K562 (cell line): Measurements from ENCODE around the gene KCTD1. TPM values are rescaled to one million over a fixed set of nuclear protein-coding genes. Genes with fewer than 3 reads are reported as not detected.

Experiments used
- ATAC-seq: fragments of 200-7000 bp; cut with Tn5 transposase; 3 replicates; pipeline ENCODE4 v1.9.1; 2020; ENCODE audit warnings: moderate library complexity
- BruUV-seq: library from RNA; stranded (reverse); fragments of 400-500 nt; replicated peaks from 2 replicates; lab custom pipeline; 2021; lab: Mats Ljungman, UMichigan
- CTCF ChIA-PET: fragments of 300-600 bp; formaldehyde crosslinking; extraction: SDS; loops from one replicate; lab custom pipeline; 2021; ENCODE audit warnings: low intra/inter-chr PET ratio; lab: Yijun Ruan, JAX
- POLR2A ChIA-PET: fragments of 300-600, 350-650 bp; sonication (Branson Sonifier 250); formaldehyde crosslinking; extraction: SDS; loops from one replicate; lab custom pipeline; 2021; ENCODE audit warnings: antibody characterized with exemption, inconsistent platforms; lab: Yijun Ruan, JAX
- DNase-seq, 4 experiments: peaks; one replicate each; pipeline versions ENCODE4 v3.0.0 to v3.0.0-alpha.2; 2011 to 2018; ENCODE audit warnings: low spot score in 3 of 4, mixed read lengths in 3 of 4; ENCODE audit errors: extremely low read depth in 1 of 4
- FAIRE-seq: peaks from 2 replicates; lab custom pipeline; 2011; peaks lifted over from hg19 to GRCh38; lab: Jason Lieb, UNC
- H2AFZ ChIP-seq: 2 replicates; pipeline ENCODE4 v1.6.0; 2011; ENCODE audit warnings: low read depth, low read length, control low read depth, inconsistent platforms
- H3K27ac ChIP-seq: fragments of 200-600 bp; 3 replicates; pipeline ENCODE4 v1.8.0; 2011; ENCODE audit warnings: low read depth, mild to moderate bottlenecking, control low read depth, inconsistent platforms, low read length, moderate library complexity, mixed read lengths; ENCODE audit errors: extremely low read depth
- H3K27me3 ChIP-seq, 2 experiments: fragments of 300-600 bp in 1 of 2; 2 replicates in 1 of 2; 3 replicates in 1 of 2; pipeline versions ENCODE4 v1.6.0 to v1.8.0; 2011; ENCODE audit warnings: inconsistent platforms in 2 of 2, low read length in 2 of 2, mild to moderate bottlenecking in 1 of 2, mixed read lengths in 1 of 2, moderate library complexity in 1 of 2; ENCODE audit not compliant: control insufficient read depth in 2 of 2, insufficient read depth in 2 of 2
- H3K36me3 ChIP-seq: fragments of 300-600 bp; 3 replicates; pipeline ENCODE4 v1.8.0; 2011; ENCODE audit warnings: mild to moderate bottlenecking, low read length, inconsistent platforms; ENCODE audit not compliant: control insufficient read depth, insufficient read depth
- H3K4me1 ChIP-seq, 2 experiments: fragments of 200-600 bp in 1 of 2; replicated peaks in 1 of 2; 2 replicates in 1 of 2; 3 replicates in 1 of 2; pipeline versions ENCODE4 v1.5.1 to v1.8.0; 2011; ENCODE audit warnings: inconsistent platforms in 2 of 2, low read length in 2 of 2, mild to moderate bottlenecking in 1 of 2, mixed read lengths in 1 of 2, moderate library complexity in 1 of 2; ENCODE audit not compliant: control insufficient read depth in 2 of 2, insufficient read depth in 2 of 2
- H3K4me2 ChIP-seq: 2 replicates; pipeline ENCODE4 v1.6.1; 2011; ENCODE audit warnings: low read length, control low read depth, inconsistent platforms, mixed read lengths; ENCODE audit not compliant: insufficient read depth
- H3K4me3 ChIP-seq: fragments of 200-600 bp; sonication (generic), shearing (Covaris generic); 2 replicates; pipeline ENCODE4 v1.5.1; 2016; ENCODE audit warnings: control low read depth, inconsistent platforms
- H3K79me2 ChIP-seq: fragments of 200-600 bp; 3 replicates; pipeline ENCODE4 v1.8.0; 2011; ENCODE audit warnings: low read length, inconsistent platforms; ENCODE audit not compliant: control insufficient read depth, insufficient read depth
- H3K9ac ChIP-seq, 2 experiments: 2 replicates each; pipeline versions ENCODE4 v1.6.0 to v1.6.1; 2011; ENCODE audit warnings: low read depth in 2 of 2, low read length in 2 of 2, control low read depth in 1 of 2, inconsistent platforms in 1 of 2, mild to moderate bottlenecking in 1 of 2, mixed read lengths in 1 of 2; ENCODE audit not compliant: insufficient read depth in 1 of 2
- H3K9me1 ChIP-seq: one replicate; pipeline ENCODE4 v1.6.0; 2011; ENCODE audit warnings: inconsistent platforms, mild to moderate bottlenecking, low read length, moderate library complexity; ENCODE audit not compliant: control insufficient read depth, insufficient read depth
- H3K9me3 ChIP-seq: replicated peaks from 2 replicates; pipeline ENCODE4 v1.5.1; 2011; ENCODE audit warnings: low read depth, low read length, inconsistent platforms; ENCODE audit not compliant: control insufficient read depth, insufficient read depth
- H4K20me1 ChIP-seq: replicated peaks from 2 replicates; pipeline ENCODE4 v1.6.1; 2011; ENCODE audit warnings: low read length, inconsistent platforms, mixed read lengths; ENCODE audit not compliant: control insufficient read depth, insufficient read depth
- HMG20A ChIP-seq: fragments of 450-650 bp; formaldehyde crosslinking; conservative IDR thresholded peaks from 2 replicates; pipeline ENCODE4 v1.4.0; 2020; ENCODE audit warnings: mild to moderate bottlenecking, mixed read lengths
- KLF1 ChIP-seq: fragments of 450-650 bp; IDR thresholded peaks from 2 replicates; pipeline ENCODE4 v1.6.1; 2016; ENCODE audit warnings: missing genetic modification characterization, missing compliant biosample characterization
- MTA2 ChIP-seq: fragments of 450-650 bp; IDR thresholded peaks from 2 replicates; pipeline ENCODE4 v1.6.1; 2016; ENCODE audit warnings: low read depth
- PHF21A ChIP-seq: fragments of 450-650 bp; IDR thresholded peaks from 2 replicates; pipeline ENCODE4 v1.6.1; 2017; ENCODE audit warnings: low read depth, borderline replicate concordance
- POU5F1 ChIP-seq: fragments of 150-350 bp; IDR thresholded peaks from 2 replicates; pipeline ENCODE4 v1.6.1; 2014; ENCODE audit warnings: borderline replicate concordance, low read length, low read depth, mild to moderate bottlenecking; ENCODE audit not compliant: partially characterized antibody
- RAD51 ChIP-seq: fragments of 450-650 bp; IDR thresholded peaks from 2 replicates; pipeline ENCODE4 v1.7.1; 2016; ENCODE audit warnings: low read depth, mild to moderate bottlenecking, borderline replicate concordance
- SNIP1 ChIP-seq: fragments of 450-650 bp; IDR thresholded peaks from 2 replicates; pipeline ENCODE4 v1.7.1; 2017; ENCODE audit warnings: low read depth, mild to moderate bottlenecking
- THAP7 ChIP-seq: fragments of 250-450 bp; sonication (Bioruptor Pico); IDR thresholded peaks from 2 replicates; pipeline ENCODE4 v1.5.0; 2021
- ZFP1 ChIP-seq: fragments of 450-650 bp; formaldehyde crosslinking; IDR thresholded peaks from 2 replicates; pipeline ENCODE4 v1.4.0; 2020; ENCODE audit warnings: mild to moderate bottlenecking, mixed read lengths
- WGBS: fragments of 100-300 bp; shearing (Covaris generic); methylation state at CpG from one replicate; pipeline ENCODE4 v1.1.6; 2016; ENCODE audit warnings: low coverage, mixed read lengths; ENCODE audit not compliant: insufficient coverage; ENCODE audit errors: missing lambda C conversion rate; 5-methylcytosine and 5-hydroxymethylcytosine counted together
- in situ Hi-C: fragments of 300-500 bp; cut with MboI; formaldehyde crosslinking; loops from 4 replicates; pipeline ENCODE4 v1.15.0; 2018; ENCODE audit warnings: inconsistent platforms, mixed read lengths
- intact Hi-C: fragments of 100-400 bp; cut with micrococcal nuclease; formaldehyde crosslinking; loops from 2 replicates; pipeline ENCODE4 v1.14.2; 2022
- polyA plus RNA-seq, 8 experiments: library from polyadenylated mRNA; depleted of rRNA in 4 of 8; stranded (reverse) in 5 of 8; unstranded in 3 of 8; fragments of >200 nt; fragmentation: Nextera tagmentation in 2 of 8; fragmentation: Illumina TruSeq in 1 of 8; extraction: Ambion mirVana in 2 of 8; extraction: Trizol in 1 of 8; gene quantifications; 2 replicates each; pipeline versions ENCODE4 v1.2.1 to v1.2.3, GENCODE V29; 2011 to 2014; ENCODE audit warnings: inconsistent platforms in 1 of 8, missing spikeins in 1 of 8
- total RNA-seq, 7 experiments: library from RNA; depleted of rRNA in 6 of 7; stranded (reverse); fragments of >200 nt in 6 of 7; fragmentation: Illumina TruSeq in 2 of 7; extraction: Trizol in 2 of 7; gene quantifications; 2 replicates each; pipeline versions ENCODE4 v1.2.1 to v1.2.3, GENCODE V29; 2011 to 2021; ENCODE audit warnings: low replicate concordance in 1 of 7

KCTD1 gene
- total and polyA plus RNA-seq, 9 of the 15 experiments (the other 6 are each of a cell fraction or from before 2014, with no cell fraction given) = not detected

- POLR2A ChIA-PET = interaction anchor here (1.6 kb wide), 1 partner anchor 11 kb away, joined by 3 read pairs; no protein-coding TSS in a partner anchor
- DNase-seq (no peak), FAIRE-seq (no peak), ATAC-seq (no peak)
- Histone ChIP-seq H3K4me1 (no peaks in the 10 kb centered on the region), H3K4me3 (no peak overlapping the region)
- TF ChIP-seq MTA2 (no peak), POU5F1 (no peak), KLF1 (tag) (no peak), RAD51 (no peak), PHF21A (no peak), ZFP1 (CRISPR knock-in tag) (no peak), SNIP1 (no peak), HMG20A (CRISPR knock-in tag) (no peak), THAP7 (no peak)
- TF ChIP-seq, all 486 proteins: peak for 0
- CTCF ChIA-PET = no interaction called here
- H3K4me2 ChIP-seq = no peak overlapping the region
- in situ Hi-C loops = no loop called here
- H2AFZ ChIP-seq = no peak overlapping the region
- BruUV-seq = no TSS peak
- no peaks in the 10 kb centered on the region for H3K79me2 ChIP-seq
- H3K27me3 ChIP-seq = peaks cover 2 to 17% of the 10 kb centered on the region in 2 experiments; a peak in 4 of 5 replicates
- no peak overlapping the region for H3K9ac ChIP-seq
- H3K9me3 ChIP-seq = no peaks in the 10 kb centered on the region
- no peaks in the 10 kb centered on the region for H4K20me1 ChIP-seq
- intact Hi-C loops = no loop called here
- WGBS = 2% methylated on average over 8 of the region's 8 CpGs
- no peaks in the 10 kb centered on the region for H3K9me1 ChIP-seq
- no peaks in the 10 kb centered on the region for H3K36me3 ChIP-seq
- H3K27ac ChIP-seq = no peak overlapping the region
Measured at GRCh38 chr18:26435415-26436095, 112.8 kb downstream of the KCTD1 start.
